Measurements from ENCODE around the gene FXYD4. TPM values are rescaled to one million over a fixed set of nuclear protein-coding genes. Genes with fewer than 3 reads are reported as not detected.

FXYD4 gene
- total and polyA plus RNA-seq, 4 donors: 0.65 to 3.9 (median 2.9) TPM; not detected in 1

GRCh38 chr10:43350156-43350555 is 21.3 kb upstream of the FXYD4 start:
- Histone ChIP-seq H3K4me1 (ENCODE audit: control insufficient read depth in 5 of 5, insufficient read depth in 5 of 5, low read length in 5 of 5) (peaks cover 0 to 3% (median 0%) of the 10 kb centered on the region in 5 donors), H3K27ac (ENCODE audit: low read depth in 1 of 2, low read length in 1 of 2) (no peak overlapping the region), H3K4me3 (no peak overlapping the region), H3K9me3 (ENCODE audit: control insufficient read depth in 4 of 4, insufficient read depth in 3 of 4, low read length in 3 of 4) (no peaks in the 10 kb centered on the region), H3K9ac (ENCODE audit: insufficient read depth in 1 of 2, low read length in 2 of 2) (no peak overlapping the region), H3K27me3 (ENCODE audit: control insufficient read depth in 3 of 3, insufficient read depth in 3 of 3, low read length in 2 of 3) (peaks cover 0 to 6% (median 2%) of the 10 kb centered on the region in 3 donors), H3K36me3 (ENCODE audit: control insufficient read depth in 4 of 4, insufficient read depth in 4 of 4, low read length in 4 of 4) (no peaks in the 10 kb centered on the region)
- WGBS, 2 donors: 55 to 77% methylated on average over 7 of the region's 7 CpGs
- DNase-seq (peak; percentile 30 to 73 (median 59)), ATAC-seq (ENCODE audit: insufficient read depth, low FRiP score) (no peak)
- TF ChIP-seq, protein P1, sequence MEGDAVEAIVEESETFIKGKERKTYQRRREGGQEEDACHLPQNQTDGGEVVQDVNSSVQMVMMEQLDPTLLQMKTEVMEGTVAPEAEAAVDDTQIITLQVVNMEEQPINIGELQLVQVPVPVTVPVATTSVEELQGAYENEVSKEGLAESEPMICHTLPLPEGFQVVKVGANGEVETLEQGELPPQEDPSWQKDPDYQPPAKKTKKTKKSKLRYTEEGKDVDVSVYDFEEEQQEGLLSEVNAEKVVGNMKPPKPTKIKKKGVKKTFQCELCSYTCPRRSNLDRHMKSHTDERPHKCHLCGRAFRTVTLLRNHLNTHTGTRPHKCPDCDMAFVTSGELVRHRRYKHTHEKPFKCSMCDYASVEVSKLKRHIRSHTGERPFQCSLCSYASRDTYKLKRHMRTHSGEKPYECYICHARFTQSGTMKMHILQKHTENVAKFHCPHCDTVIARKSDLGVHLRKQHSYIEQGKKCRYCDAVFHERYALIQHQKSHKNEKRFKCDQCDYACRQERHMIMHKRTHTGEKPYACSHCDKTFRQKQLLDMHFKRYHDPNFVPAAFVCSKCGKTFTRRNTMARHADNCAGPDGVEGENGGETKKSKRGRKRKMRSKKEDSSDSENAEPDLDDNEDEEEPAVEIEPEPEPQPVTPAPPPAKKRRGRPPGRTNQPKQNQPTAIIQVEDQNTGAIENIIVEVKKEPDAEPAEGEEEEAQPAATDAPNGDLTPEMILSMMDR (IDR thresholded peaks at IDR 0.05; ENCODE audit: control extremely low read depth, extremely low read depth): no peak

DNA sequence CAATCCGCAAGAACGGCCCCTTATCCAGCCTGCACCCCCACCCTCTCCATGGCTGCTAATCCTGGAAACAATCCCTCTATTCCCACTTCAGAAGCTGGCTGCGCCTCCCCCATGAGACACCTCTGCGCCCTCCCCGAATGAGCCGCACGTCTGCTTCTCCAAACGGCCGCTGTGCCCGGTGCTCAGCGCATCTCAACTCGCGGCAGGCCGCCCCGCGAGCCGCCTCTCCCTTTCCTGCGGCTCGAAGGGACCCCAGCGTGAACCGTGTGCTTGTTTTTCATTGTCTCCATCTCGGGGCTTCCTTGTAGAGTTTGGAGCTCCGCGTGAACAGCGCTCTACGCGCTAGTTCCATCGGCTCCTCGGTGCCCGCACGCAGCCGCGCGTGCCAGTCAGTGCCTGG is 20.8 kb upstream of the FXYD4 start:
- H3K9me3 ChIP-seq (ENCODE audit: control insufficient read depth in 4 of 4, insufficient read depth in 3 of 4, low read length in 3 of 4): no peaks in the 10 kb centered on the region
- H3K4me1 ChIP-seq (ENCODE audit: control insufficient read depth in 5 of 5, insufficient read depth in 5 of 5, low read length in 5 of 5): peaks cover 0 to 3% (median 0%) of the 10 kb centered on the region in 5 donors
- ATAC-seq (ENCODE audit: insufficient read depth, low FRiP score) (no peak), DNase-seq (no peak)
- peaks cover 0 to 6% (median 2%) of the 10 kb centered on the region in 3 donors for H3K27me3 ChIP-seq (ENCODE audit: control insufficient read depth in 3 of 3, insufficient read depth in 3 of 3, low read length in 2 of 3)
- H3K4me3 ChIP-seq: no peak overlapping the region
- peak overlapping the region in 1 of 2 donors; percentile 8 for H3K9ac ChIP-seq (ENCODE audit: insufficient read depth in 1 of 2, low read length in 2 of 2)
- TF ChIP-seq, protein P1 (IDR thresholded peaks at IDR 0.05; ENCODE audit: control extremely low read depth, extremely low read depth): no peak
- no peak overlapping the region for H3K27ac ChIP-seq (ENCODE audit: low read depth in 1 of 2, low read length in 1 of 2)
- WGBS, 2 donors: 31 to 50% methylated on average over 34 of the region's 34 CpGs
- H3K36me3 ChIP-seq (ENCODE audit: control insufficient read depth in 4 of 4, insufficient read depth in 4 of 4, low read length in 4 of 4): no peaks in the 10 kb centered on the region

GRCh38 chr10:43351301-43351700 is 20.1 kb upstream of the FXYD4 start:
- DNase-seq: no peak
- Histone ChIP-seq H3K27ac (ENCODE audit: low read depth in 1 of 2, low read length in 1 of 2) (no peak overlapping the region), H3K4me3 (no peak overlapping the region), H3K27me3 (ENCODE audit: control insufficient read depth in 3 of 3, insufficient read depth in 3 of 3, low read length in 2 of 3) (peaks cover 0 to 6% (median 2%) of the 10 kb centered on the region in 3 donors), H3K4me1 (ENCODE audit: control insufficient read depth in 5 of 5, insufficient read depth in 5 of 5, low read length in 5 of 5) (peaks cover 0 to 3% (median 0%) of the 10 kb centered on the region in 5 donors), H3K9ac (ENCODE audit: insufficient read depth in 1 of 2, low read length in 2 of 2) (no peak overlapping the region), H3K36me3 (ENCODE audit: control insufficient read depth in 4 of 4, insufficient read depth in 4 of 4, low read length in 4 of 4) (no peaks in the 10 kb centered on the region), H3K9me3 (ENCODE audit: control insufficient read depth in 4 of 4, insufficient read depth in 3 of 4, low read length in 3 of 4) (no peaks in the 10 kb centered on the region)
- 72 to 84% methylated on average over 14 of the region's 14 CpGs for WGBS, 2 donors
- ATAC-seq (ENCODE audit: insufficient read depth, low FRiP score): no peak
- TF ChIP-seq, protein P1 (IDR thresholded peaks at IDR 0.05; ENCODE audit: control extremely low read depth, extremely low read depth): no peak

- DNase-seq: no peak
- ATAC-seq (ENCODE audit: insufficient read depth, low FRiP score): no peak
- TF ChIP-seq, protein P1 (IDR thresholded peaks at IDR 0.05; ENCODE audit: control extremely low read depth, extremely low read depth): no peak
- Histone ChIP-seq H3K4me3 (no peak overlapping the region), H3K27ac (ENCODE audit: low read depth in 1 of 2, low read length in 1 of 2) (no peak overlapping the region), H3K4me1 (ENCODE audit: control insufficient read depth in 5 of 5, insufficient read depth in 5 of 5, low read length in 5 of 5) (peaks cover 0 to 3% (median 0%) of the 10 kb centered on the region in 5 donors), H3K27me3 (ENCODE audit: control insufficient read depth in 3 of 3, insufficient read depth in 3 of 3, low read length in 2 of 3) (peaks cover 0 to 6% (median 2%) of the 10 kb centered on the region in 3 donors), H3K9ac (ENCODE audit: insufficient read depth in 1 of 2, low read length in 2 of 2) (no peak overlapping the region), H3K36me3 (ENCODE audit: control insufficient read depth in 4 of 4, insufficient read depth in 4 of 4, low read length in 4 of 4) (no peaks in the 10 kb centered on the region), H3K9me3 (ENCODE audit: control insufficient read depth in 4 of 4, insufficient read depth in 3 of 4, low read length in 3 of 4) (no peaks in the 10 kb centered on the region)
- 70 to 78% methylated on average over 7 of the region's 7 CpGs for WGBS, 2 donors
Observed at GRCh38 chr10:43352951-43353350, 18.5 kb upstream of the FXYD4 start.

Data from lung (tissue), 12 donors.